HG03565 (cell line): Measurements from ENCODE around the gene A1BG.
"Not testable (repeated sequence)": the region's sequence is repeated elsewhere in the genome, so short reads cannot be mapped to it uniquely, and the experiment has no call there.

ENCODE experiments used
- ATAC-seq: cut with Tn5 transposase; IDR thresholded peaks from one replicate; pipeline ENCODE4 v1.9.1; 2021; ENCODE audit warnings: mild to moderate bottlenecking, moderate library complexity; ENCODE audit not compliant: unreplicated experiment

A1BG gene

GRCh38 chr19:58338336-58338735 is 15.0 kb downstream of the A1BG start:
- no peak for ATAC-seq

GRCh38 chr19:58336820-58337219 is 16.5 kb downstream of the A1BG start:
- ATAC-seq: no peak

- ATAC-seq: no peak
Observed at GRCh38 chr19:58336216-58336615, 17.1 kb downstream of the A1BG start.

GRCh38 chr19:58335630-58336029 is 17.7 kb downstream of the A1BG start:
- ATAC-seq: no peak

- ATAC-seq: no peak
Observed at GRCh38 chr19:58334691-58335249, 18.5 kb downstream of the A1BG start.

GRCh38 chr19:58332697-58333096 is 20.6 kb downstream of the A1BG start:
- no peak for ATAC-seq

GRCh38 chr19:58330458-58330857 is 22.8 kb downstream of the A1BG start:
- no peak for ATAC-seq

- no peak for ATAC-seq
Observed at GRCh38 chr19:58328999-58329398, 24.3 kb downstream of the A1BG start.

- peak; percentile 77 for ATAC-seq
Observed at GRCh38 chr19:58326914-58327726, 26.2 kb downstream of the A1BG start, which contains the start of gene ZSCAN22. TSS of gene ZSCAN22 (plus strand) at chr19:58326994. CDS start at chr19:58334803, 7,809 bp downstream.

- no peak for ATAC-seq
Observed at GRCh38 chr19:58326501-58326913, 26.8 kb downstream of the A1BG start.

- no peak for ATAC-seq
Observed at GRCh38 chr19:58325311-58326022, 27.8 kb downstream of the A1BG start.

- no peak for ATAC-seq
Observed at GRCh38 chr19:58319241-58319640, 34.1 kb downstream of the A1BG start.

- no peak for ATAC-seq
Observed at GRCh38 chr19:58318297-58318696, 35.0 kb downstream of the A1BG start.

GRCh38 chr19:58317476-58318072 is 35.7 kb downstream of the A1BG start:
- ATAC-seq: no peak

GRCh38 chr19:58315580-58315979 is 37.7 kb downstream of the A1BG start:
- no peak for ATAC-seq

GRCh38 chr19:58311345-58311865 is 41.9 kb downstream of the A1BG start:
- no peak for ATAC-seq

GRCh38 chr19:58310685-58311084 is 42.6 kb downstream of the A1BG start:
- not testable (repeated sequence) for ATAC-seq

GRCh38 chr19:58307736-58308135 is 45.6 kb downstream of the A1BG start:
- no peak for ATAC-seq

- no peak for ATAC-seq
Observed at GRCh38 chr19:58305932-58306323, 47.4 kb downstream of the A1BG start.

GRCh38 chr19:58305065-58305931 is 48.0 kb downstream of the A1BG start, which contains the start of gene ERVK3-1:
TSS of gene ERVK3-1 (plus strand) at chr19:58305377. CDS start at chr19:58312169, 6,792 bp downstream.
- ATAC-seq: peak; percentile 96
